Tibial artery (tissue), 4 donors: ENCODE measurements around the gene ADARB2.

Source experiments
- DNase-seq, 2 donors: peaks; one replicate each; pipeline ENCODE4 v3.0.0-alpha.2; 2019
- H3K27ac ChIP-seq, 2 donors: fragments of 200-600 bp; sonication (generic) in 1 of 2; 1 replicate in 1 of 2; 2 replicates in 1 of 2; pipeline ENCODE4 v1.5.1; 2018 to 2019; ENCODE audit warnings: mild to moderate bottlenecking in 1 of 2
- H3K27me3 ChIP-seq, 2 donors: fragments of 200-600 bp; sonication (generic) in 1 of 2; one replicate each; pipeline versions ENCODE4 v1.5.1 to v1.6.0; 2016 to 2019
- H3K36me3 ChIP-seq, 3 donors: fragments of 200-600 bp; sonication (generic) in 2 of 3; one replicate each; pipeline ENCODE4 v1.5.1; 2016 to 2019; ENCODE audit warnings: mild to moderate bottlenecking in 2 of 3
- H3K4me1 ChIP-seq, 4 donors: fragments of 200-600 bp; sonication (generic) in 2 of 4; 1 replicate in 3 of 4; 2 replicates in 1 of 4; pipeline ENCODE4 v1.5.1; 2016 to 2019
- H3K4me3 ChIP-seq, 2 donors: fragments of 200-600 bp; sonication (generic) in 1 of 2; 1 replicate in 1 of 2; 2 replicates in 1 of 2; pipeline ENCODE4 v1.5.1; 2018 to 2019; ENCODE audit warnings: mild to moderate bottlenecking in 2 of 2
- H3K9me3 ChIP-seq, 3 donors: fragments of 200-600 bp; sonication (generic) in 1 of 3; one replicate each; pipeline ENCODE4 v1.5.1; 2016 to 2019
- CTCF ChIP-seq, 2 experiments: fragments of 200-600 bp in 1 of 2; fragments of 450-650 bp in 1 of 2; IDR thresholded peaks; one replicate each; pipeline ENCODE4 v1.5.1; 2017 to 2019; ENCODE audit warnings: antibody characterized with exemption in 2 of 2, mild to moderate bottlenecking in 1 of 2, moderate library complexity in 1 of 2
- intact Hi-C: fragments of 100-400 bp; cut with DNase I; formaldehyde crosslinking; loops from one replicate; pipeline ENCODE4 v1.15.0; 2023; ENCODE audit warnings: low total_unique reads

ADARB2 gene

GRCh38 chr10:1413823-1414222 is 323.5 kb downstream of the ADARB2 start:
- no peaks in the 10 kb centered on the region for H3K36me3 ChIP-seq
- H3K9me3 ChIP-seq = no peaks in the 10 kb centered on the region
- peaks cover 0 to 35% of the 10 kb centered on the region in 2 donors for H3K27me3 ChIP-seq
- peak in 1 of 2 donors; percentile 31 for DNase-seq
- H3K4me1 ChIP-seq = no peaks in the 10 kb centered on the region
- intact Hi-C loops = no loop called here
- H3K4me3 ChIP-seq = no peak overlapping the region
- no peak overlapping the region for H3K27ac ChIP-seq
- no peak for TF ChIP-seq CTCF (IDR thresholded peaks at IDR 0.05)

GRCh38 chr10:1413256-1413655 is 324.1 kb downstream of the ADARB2 start:
- Histone ChIP-seq H3K27me3 (peaks cover 0 to 34% of the 10 kb centered on the region in 2 donors), H3K9me3 (no peaks in the 10 kb centered on the region), H3K27ac (no peak overlapping the region), H3K4me3 (no peak overlapping the region), H3K36me3 (no peaks in the 10 kb centered on the region), H3K4me1 (no peaks in the 10 kb centered on the region)
- intact Hi-C loops = no loop called here
- peak in 1 of 2 donors; percentile 27 for DNase-seq
- no peak for TF ChIP-seq CTCF (IDR thresholded peaks at IDR 0.05)

GRCh38 chr10:1412531-1413189 is 324.7 kb downstream of the ADARB2 start:
- peaks cover 0 to 28% of the 10 kb centered on the region in 2 donors for H3K27me3 ChIP-seq
- peak in 1 of 2 donors; percentile 35 for DNase-seq
- H3K36me3 ChIP-seq = no peaks in the 10 kb centered on the region
- H3K4me3 ChIP-seq = no peak overlapping the region
- no peaks in the 10 kb centered on the region for H3K4me1 ChIP-seq
- no peak overlapping the region for H3K27ac ChIP-seq
- intact Hi-C loops = no loop called here
- no peak for TF ChIP-seq CTCF (IDR thresholded peaks at IDR 0.05)
- no peaks in the 10 kb centered on the region for H3K9me3 ChIP-seq

GRCh38 chr10:1411956-1412355 is 325.4 kb downstream of the ADARB2 start:
- intact Hi-C loops = no loop called here
- Histone ChIP-seq H3K27me3 (peaks cover 0 to 21% of the 10 kb centered on the region in 2 donors), H3K4me1 (no peaks in the 10 kb centered on the region), H3K36me3 (no peaks in the 10 kb centered on the region), H3K4me3 (no peak overlapping the region), H3K27ac (no peak overlapping the region), H3K9me3 (no peaks in the 10 kb centered on the region)
- no peak for DNase-seq
- TF ChIP-seq CTCF (IDR thresholded peaks at IDR 0.05) = no peak

- Histone ChIP-seq H3K9me3 (no peaks in the 10 kb centered on the region), H3K36me3 (no peaks in the 10 kb centered on the region), H3K27ac (no peak overlapping the region), H3K27me3 (peaks cover 0 to 17% of the 10 kb centered on the region in 2 donors), H3K4me3 (no peak overlapping the region), H3K4me1 (no peaks in the 10 kb centered on the region)
- no peak for TF ChIP-seq CTCF (IDR thresholded peaks at IDR 0.05)
- DNase-seq = peak in 1 of 2 donors; percentile 52
- intact Hi-C loops = no loop called here
These were observed 325.9 kb downstream of the ADARB2 start for GRCh38 chr10:1411451-1411850.
